ENCODE results near the gene PRDX5.

GRCh38 chr11:64340671-64341335 is 22.9 kb downstream of the PRDX5 start:
- TF ChIP-seq CTCF (conservative IDR thresholded peaks at IDR 0.05; ENCODE audit: low read depth, low read length), result no peak
- TF ChIP-seq EZH2 (IDR thresholded peaks at IDR 0.05; ENCODE audit: borderline replicate concordance, low read depth, low read length, poor library complexity, severe bottlenecking), result no peak
